H1 (cell line): ENCODE measurements around the gene PRKCA.

Source experiments
- CTCF ChIP-seq, 3 experiments: IDR thresholded peaks; 1 replicate in 2 of 3; 2 replicates in 1 of 3; pipeline versions ENCODE4 v1.5.1 to v1.6.1; 2011; ENCODE audit warnings: low read length in 3 of 3, mild to moderate bottlenecking in 3 of 3, inconsistent platforms in 2 of 3, low read depth in 1 of 3, moderate library complexity in 1 of 3; ENCODE audit not compliant: insufficient read depth in 1 of 3; ENCODE audit errors: control extremely low read depth in 1 of 3
- EP300 ChIP-seq, 2 experiments: IDR thresholded peaks; 1 replicate in 1 of 2; 2 replicates in 1 of 2; pipeline ENCODE4 v1.6.1; 2011 to 2012; ENCODE audit warnings: low read depth in 2 of 2, low read length in 2 of 2, mild to moderate bottlenecking in 2 of 2, borderline replicate concordance in 1 of 2, inconsistent platforms in 1 of 2, moderate library complexity in 1 of 2
- EZH2 ChIP-seq: fragments of 200-600 bp; sonication (generic); IDR thresholded peaks from 2 replicates; pipeline ENCODE4 v1.7.1; 2012; ENCODE audit warnings: low read depth, mild to moderate bottlenecking, moderate library complexity, low read length, inconsistent platforms; ENCODE audit not compliant: severe bottlenecking
- PHF8 ChIP-seq: fragments of 200-600 bp; sonication (generic); conservative IDR thresholded peaks from 2 replicates; pipeline ENCODE4 v1.7.1; 2012; ENCODE audit warnings: low read depth, mild to moderate bottlenecking, inconsistent platforms, low read length, moderate library complexity
- POLR2AphosphoS5 ChIP-seq: IDR thresholded peaks from 2 replicates; pipeline ENCODE4 v1.6.1; 2011; ENCODE audit warnings: low read depth, low read length
- RXRA ChIP-seq: IDR thresholded peaks from 2 replicates; pipeline ENCODE4 v1.6.1; 2011; ENCODE audit warnings: low read depth, mild to moderate bottlenecking, low read length, moderate library complexity; ENCODE audit not compliant: insufficient read depth
- TEAD4 ChIP-seq: IDR thresholded peaks from 2 replicates; pipeline ENCODE4 v1.6.1; 2012; ENCODE audit warnings: low read depth, low read length, inconsistent platforms, mixed read lengths

DNA sequence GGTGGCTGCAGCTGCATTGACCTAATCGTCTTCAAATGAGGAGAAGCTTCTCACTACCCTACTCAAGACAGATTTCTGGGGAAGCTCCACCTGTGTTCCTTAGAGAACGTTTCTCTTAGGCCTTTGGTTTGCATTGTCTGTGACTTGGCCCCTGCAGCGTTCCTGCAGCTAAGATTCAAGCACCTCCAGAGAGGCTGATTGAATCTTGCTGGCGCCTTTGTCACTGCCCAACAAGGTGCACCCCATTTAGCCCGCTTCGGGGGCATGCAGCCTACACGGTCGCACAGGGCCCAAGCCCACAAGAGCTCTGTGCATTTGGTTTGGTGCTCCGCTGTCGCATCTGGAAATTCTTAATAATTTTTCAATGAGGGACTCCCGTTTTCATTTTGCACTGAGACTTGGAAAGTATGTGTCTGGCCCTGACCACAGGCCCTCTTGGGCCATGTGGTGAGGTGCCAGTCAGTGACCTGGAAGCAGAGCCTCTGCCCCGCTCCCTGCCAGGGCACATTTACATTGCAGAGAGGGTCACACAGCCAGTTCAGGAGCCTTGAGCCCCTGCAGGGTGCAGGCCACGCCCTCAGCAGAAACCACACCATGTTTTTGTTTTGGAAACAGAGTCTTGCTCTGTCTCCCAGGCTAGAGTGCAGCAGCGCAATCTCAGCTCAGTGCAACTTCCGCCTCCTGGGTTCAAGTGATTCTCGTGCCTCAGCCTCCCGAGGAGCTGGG is 481.4 kb downstream of the PRKCA start:
- TF ChIP-seq TEAD4: no peak
- TF ChIP-seq RXRA: no peak
- no peak for TF ChIP-seq PHF8
- TF ChIP-seq POLR2AphosphoS5: no peak
- no peak for TF ChIP-seq CTCF (IDR thresholded peaks at IDR 0.05; ENCODE audit: control extremely low read depth in 1 of 3, insufficient read depth in 1 of 3, low read depth in 1 of 3, low read length in 3 of 3)
- TF ChIP-seq EZH2: no peak
- no peak for TF ChIP-seq EP300 (IDR thresholded peaks at IDR 0.05; ENCODE audit: borderline replicate concordance in 1 of 2, low read depth in 2 of 2, low read length in 2 of 2)
